Epithelial cell of proximal tubule (primary cell): ENCODE measurements around the gene TMEM52. TPM values are rescaled to one million over a fixed set of nuclear protein-coding genes. Genes with fewer than 3 reads are reported as not detected.

ENCODE experiments used
- DNase-seq: peaks from one replicate; pipeline ENCODE4 v3.0.0-alpha.2; 2011; ENCODE audit warnings: low read depth
- H3K4me3 ChIP-seq: 2 replicates; pipeline ENCODE4 v1.5.1; 2011; ENCODE audit warnings: low read depth, mild to moderate bottlenecking, low read length
- total RNA-seq: library from RNA; depleted of rRNA; stranded (reverse); fragments of >200 nt; gene quantifications from 2 replicates; pipeline ENCODE4 v1.2.3, GENCODE V29; 2015
- TF ChIP-seq, protein P1 (sequence below): conservative IDR thresholded peaks from 2 replicates; pipeline ENCODE4 v1.5.1; 2012; ENCODE audit warnings: low read depth, mild to moderate bottlenecking, low read length

The TMEM52 gene
- total RNA-seq, 1 donor from 2014 or later = 0.75 TPM

DNA sequence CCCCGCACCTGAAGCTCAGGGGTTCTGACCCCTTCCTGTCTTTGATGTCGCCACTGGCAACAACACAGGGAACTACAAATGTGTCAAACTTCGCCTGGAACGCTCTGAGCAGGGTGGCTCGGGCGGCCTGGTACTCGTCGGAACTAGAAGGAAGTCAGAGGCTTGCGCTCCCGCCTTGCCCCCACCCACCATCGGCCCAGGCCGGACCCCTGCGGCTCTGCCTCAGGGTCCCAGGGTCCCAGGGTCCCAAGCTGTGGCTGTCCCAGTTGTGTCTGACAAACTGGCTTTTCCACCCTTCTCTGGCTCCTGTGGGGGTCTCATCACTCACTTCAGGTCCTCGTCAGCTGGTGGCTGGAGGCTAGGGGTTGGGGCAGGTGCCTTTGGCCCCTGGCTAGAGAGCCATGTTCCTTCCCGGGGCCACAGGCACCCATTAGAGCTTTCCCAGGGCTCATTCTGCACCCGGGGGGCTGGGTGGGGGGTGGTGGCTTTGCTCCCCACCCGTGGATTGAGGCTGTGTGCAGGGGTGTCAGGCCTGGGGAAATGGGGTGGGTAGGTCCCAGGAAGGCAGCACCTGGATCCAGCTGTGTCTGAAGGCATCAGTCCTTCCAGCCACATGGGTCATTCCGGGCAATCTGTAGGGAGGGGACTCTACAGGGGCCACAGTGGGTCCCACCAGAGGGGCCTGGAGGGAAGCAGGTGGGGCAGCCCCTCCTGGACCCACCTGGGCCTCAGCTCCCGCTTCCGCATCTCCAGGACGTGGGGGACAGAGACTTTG, 8.0 kb upstream of the TMEM52 start:
- DNase-seq = no peak
- TF ChIP-seq, protein P1, sequence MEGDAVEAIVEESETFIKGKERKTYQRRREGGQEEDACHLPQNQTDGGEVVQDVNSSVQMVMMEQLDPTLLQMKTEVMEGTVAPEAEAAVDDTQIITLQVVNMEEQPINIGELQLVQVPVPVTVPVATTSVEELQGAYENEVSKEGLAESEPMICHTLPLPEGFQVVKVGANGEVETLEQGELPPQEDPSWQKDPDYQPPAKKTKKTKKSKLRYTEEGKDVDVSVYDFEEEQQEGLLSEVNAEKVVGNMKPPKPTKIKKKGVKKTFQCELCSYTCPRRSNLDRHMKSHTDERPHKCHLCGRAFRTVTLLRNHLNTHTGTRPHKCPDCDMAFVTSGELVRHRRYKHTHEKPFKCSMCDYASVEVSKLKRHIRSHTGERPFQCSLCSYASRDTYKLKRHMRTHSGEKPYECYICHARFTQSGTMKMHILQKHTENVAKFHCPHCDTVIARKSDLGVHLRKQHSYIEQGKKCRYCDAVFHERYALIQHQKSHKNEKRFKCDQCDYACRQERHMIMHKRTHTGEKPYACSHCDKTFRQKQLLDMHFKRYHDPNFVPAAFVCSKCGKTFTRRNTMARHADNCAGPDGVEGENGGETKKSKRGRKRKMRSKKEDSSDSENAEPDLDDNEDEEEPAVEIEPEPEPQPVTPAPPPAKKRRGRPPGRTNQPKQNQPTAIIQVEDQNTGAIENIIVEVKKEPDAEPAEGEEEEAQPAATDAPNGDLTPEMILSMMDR = no peak
- H3K4me3 ChIP-seq = no peak overlapping the region

DNA sequence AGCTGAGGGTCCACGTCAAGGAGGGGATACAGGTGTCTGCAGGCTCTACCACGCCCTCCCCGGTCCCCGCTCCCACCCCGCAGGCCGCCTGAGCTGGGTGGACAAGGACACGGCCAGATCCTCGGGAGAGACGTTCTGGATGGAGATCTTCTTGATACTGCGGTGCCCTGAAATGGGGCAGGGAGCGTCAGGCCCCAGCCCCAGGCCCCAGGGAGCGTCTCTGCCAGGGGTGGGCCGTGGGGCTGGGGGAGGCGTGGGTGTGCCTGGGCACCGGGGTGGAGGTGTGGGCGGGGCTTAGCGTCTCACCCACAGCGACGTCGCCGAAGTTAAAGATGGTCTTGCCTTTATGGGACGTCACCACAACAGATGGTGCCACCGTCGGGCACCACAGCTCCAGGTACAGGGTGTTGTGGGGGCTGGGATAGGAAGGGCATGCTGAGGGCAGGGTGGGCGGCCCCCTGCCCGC, 7.3 kb upstream of the TMEM52 start:
- DNase-seq = no peak
- TF ChIP-seq, protein P1 = no peak
- H3K4me3 ChIP-seq = no peak overlapping the region

DNA sequence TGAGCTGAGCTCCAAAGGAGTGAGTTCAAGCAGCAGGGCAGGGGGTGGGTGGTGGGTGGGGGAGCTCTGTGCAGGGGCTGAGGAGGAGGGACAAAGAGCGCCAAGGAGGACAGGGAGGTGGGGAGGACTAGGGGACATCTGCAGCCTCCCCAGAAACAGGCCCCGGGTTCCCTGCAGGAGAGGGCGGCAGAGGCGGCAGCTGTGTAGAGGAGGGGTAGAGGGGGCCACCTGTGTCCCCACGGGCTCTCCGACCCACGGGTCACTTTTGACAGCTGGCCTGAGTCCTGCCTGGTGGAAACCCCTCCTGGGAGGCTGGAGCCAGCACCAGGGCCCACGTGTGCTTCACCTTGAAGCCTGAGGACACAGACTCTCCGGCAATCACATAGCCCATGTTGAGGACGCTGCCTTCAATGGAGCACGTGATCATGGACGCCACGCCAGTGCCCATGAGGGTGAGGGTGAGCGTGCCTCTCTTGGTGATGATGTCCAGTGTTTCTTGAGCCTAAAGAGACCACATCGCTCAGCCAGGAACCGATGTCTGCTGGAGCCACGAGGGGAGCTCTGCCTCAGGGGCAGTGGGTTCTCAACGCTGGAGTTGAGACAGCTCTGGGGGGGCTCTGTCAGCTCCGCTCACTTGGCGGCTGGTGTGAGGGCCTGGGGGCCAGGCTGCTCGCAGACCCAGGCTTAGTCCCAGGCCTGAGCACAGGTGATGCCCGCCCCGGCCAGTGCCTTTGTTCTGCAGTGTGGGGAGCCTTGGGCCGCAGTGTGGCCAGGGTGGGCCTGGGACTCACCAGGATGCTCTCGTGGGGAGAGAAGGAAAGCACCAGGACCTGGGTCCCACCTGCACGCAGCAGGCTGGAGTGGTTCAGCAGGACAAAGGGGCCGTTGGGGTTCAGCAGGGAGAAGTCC, 6.6 kb upstream of the TMEM52 start:
- no peak for DNase-seq

DNA sequence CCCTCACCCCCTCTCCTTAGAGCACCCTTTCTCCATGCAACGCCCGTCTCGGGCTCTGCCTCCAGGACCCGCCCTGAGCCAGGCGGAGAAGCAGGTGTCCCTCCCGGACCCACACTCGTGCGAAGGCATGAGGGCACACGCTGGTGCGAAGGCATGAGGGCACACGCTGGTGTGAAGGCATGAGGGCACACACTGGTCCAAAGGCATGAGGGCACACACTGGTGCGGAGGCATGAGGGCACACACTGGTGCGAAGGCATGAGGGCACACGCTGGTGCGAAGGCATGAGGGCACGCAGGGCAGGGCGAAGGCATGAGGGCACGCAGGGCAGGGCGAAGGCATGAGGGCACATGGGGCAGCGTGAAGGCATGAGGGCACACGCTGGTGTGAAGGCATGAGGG, 5.8 kb upstream of the TMEM52 start:
- no peak for DNase-seq
- no peak overlapping the region for H3K4me3 ChIP-seq
- TF ChIP-seq, protein P1 = no peak

More for the DNA sequence above, 6.6 kb upstream of the TMEM52 start:
- no peak overlapping the region for H3K4me3 ChIP-seq
- TF ChIP-seq, protein P1 = no peak

DNA sequence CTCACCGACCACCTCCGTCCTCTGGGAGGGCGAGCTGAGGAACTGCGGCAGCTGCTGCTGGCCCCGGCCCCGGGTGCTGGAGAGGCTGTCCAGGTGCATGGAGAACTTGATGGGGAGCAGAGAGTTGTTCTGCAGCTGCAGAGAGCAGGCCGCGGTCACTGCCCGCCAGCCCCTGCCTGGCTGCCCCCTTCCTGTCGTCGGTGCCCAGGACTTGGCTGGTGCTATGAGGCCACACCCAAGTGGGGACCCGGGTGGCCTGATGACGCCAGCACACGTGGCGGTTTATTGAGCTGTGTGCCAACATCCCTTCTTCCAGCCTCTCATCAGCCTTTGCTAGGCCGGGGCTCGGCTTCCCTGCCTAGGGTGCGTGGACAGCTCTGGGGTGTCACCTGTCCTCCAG, 5.3 kb upstream of the TMEM52 start:
- TF ChIP-seq, protein P1 = no peak
- no peak overlapping the region for H3K4me3 ChIP-seq
- DNase-seq = no peak

DNA sequence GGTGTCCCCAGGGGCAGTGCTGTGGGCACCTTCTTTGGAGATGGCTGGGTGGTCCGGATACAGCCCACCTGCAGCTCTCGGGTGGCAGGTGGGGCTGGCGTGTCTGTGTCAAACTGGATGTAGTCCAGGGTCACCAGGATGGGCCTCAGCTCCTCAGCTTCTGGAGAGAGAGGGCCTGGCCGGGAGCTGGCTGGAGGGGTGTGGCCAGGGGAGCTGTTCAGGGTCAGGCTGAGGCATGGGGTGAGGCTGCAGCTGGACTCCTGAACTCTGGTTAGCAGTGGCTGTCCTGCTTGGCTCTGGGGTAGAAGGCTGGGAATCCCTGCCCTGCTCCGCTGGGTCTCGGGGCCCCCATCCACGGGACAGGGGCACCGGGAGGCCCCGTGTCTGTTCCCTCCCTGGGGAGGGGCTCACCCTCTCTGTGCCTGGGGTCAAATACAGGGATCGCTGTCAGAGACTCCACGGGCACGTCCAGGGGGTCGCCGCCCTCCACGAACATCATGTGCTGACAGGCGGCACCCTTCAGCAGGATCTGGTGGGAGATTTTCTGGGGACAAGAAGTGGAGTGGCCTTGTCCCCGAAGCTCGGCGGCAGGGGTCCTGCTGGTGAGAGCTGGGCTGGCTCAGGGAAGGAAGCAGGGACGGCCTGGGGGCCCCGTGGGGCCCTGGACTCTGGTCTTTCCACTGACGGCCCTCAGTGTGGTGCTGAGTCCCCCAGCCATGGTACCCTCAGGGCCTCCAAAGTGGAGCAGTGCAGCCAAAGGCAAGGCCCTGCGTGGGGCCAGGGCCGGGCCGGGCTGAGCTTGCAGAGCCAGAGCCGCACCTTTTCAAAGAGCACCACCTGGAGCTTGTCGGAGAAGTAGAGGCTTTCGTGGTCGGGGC, 4.1 kb upstream of the TMEM52 start:
- no peak overlapping the region for H3K4me3 ChIP-seq
- no peak for DNase-seq
- TF ChIP-seq, protein P1 = no peak
